SK-N-SH (cell line): ENCODE measurements around the gene ARAF. TPM values are rescaled to one million over a fixed set of nuclear protein-coding genes. Genes with fewer than 3 reads are reported as not detected.

Source experiments
- CTCF ChIA-PET: fragments of 300-600, 350-600 bp; formaldehyde crosslinking; extraction: SDS; loops from one replicate; lab custom pipeline; 2021; lab: Yijun Ruan, JAX
- POLR2A ChIA-PET: fragments of 350-600 bp; sonication (Branson Sonifier 250); formaldehyde crosslinking; extraction: SDS; loops from one replicate; lab custom pipeline; 2020; ENCODE audit warnings: antibody characterized with exemption, inconsistent platforms; lab: Yijun Ruan, JAX
- DNase-seq: peaks from one replicate; pipeline ENCODE4 v3.0.0; 2012
- H2AFZ ChIP-seq: fragments of 200-600 bp; sonication (generic); 2 replicates; pipeline ENCODE4 v1.8.1; 2016; ENCODE audit warnings: antibody characterized with exemption, mild to moderate bottlenecking, low read depth
- H3F3A ChIP-seq: fragments of 200-600 bp; sonication (generic); replicated peaks from 2 replicates; pipeline ENCODE3; 2016; ENCODE audit warnings: antibody characterized with exemption, mild to moderate bottlenecking; ENCODE audit not compliant: insufficient read depth
- H3K27ac ChIP-seq, 2 experiments: fragments of 200-500 bp in 1 of 2; fragments of 200-600 bp in 1 of 2; sonication (Bioruptor generic) in 1 of 2; sonication (generic), shearing (Covaris generic) in 1 of 2; 2 replicates each; pipeline versions ENCODE4 v1.5.1 to v1.6.1; 2014 to 2016; ENCODE audit warnings: low read depth in 2 of 2, inconsistent platforms in 1 of 2, low read length in 1 of 2, mild to moderate bottlenecking in 1 of 2, mixed read lengths in 1 of 2
- H3K27me3 ChIP-seq: fragments of 200-600 bp; sonication (generic), shearing (Covaris generic); 2 replicates; pipeline ENCODE4 v1.6.1; 2016; ENCODE audit warnings: mixed run types; ENCODE audit not compliant: insufficient read depth
- H3K36me3 ChIP-seq, 2 experiments: fragments of 200-500 bp in 1 of 2; fragments of 200-600 bp in 1 of 2; sonication (Bioruptor generic) in 1 of 2; sonication (generic) in 1 of 2; replicated peaks in 1 of 2; 2 replicates each; pipeline versions ENCODE3 to v1.5.1; 2014 to 2016; ENCODE audit warnings: low read length in 1 of 2, mild to moderate bottlenecking in 1 of 2; ENCODE audit not compliant: insufficient read depth in 2 of 2, control insufficient read depth in 1 of 2
- H3K4me1 ChIP-seq, 2 experiments: fragments of 200-500 bp in 1 of 2; fragments of 200-600 bp in 1 of 2; sonication (Bioruptor generic) in 1 of 2; sonication (generic), shearing (Covaris generic) in 1 of 2; 2 replicates each; pipeline versions ENCODE4 v1.5.1 to v1.6.1; 2014 to 2016; ENCODE audit warnings: low read depth in 1 of 2, low read length in 1 of 2, mixed run types in 1 of 2; ENCODE audit not compliant: insufficient read depth in 2 of 2, control insufficient read depth in 1 of 2
- H3K4me2 ChIP-seq: fragments of 200-600 bp; sonication (generic), shearing (Covaris generic); 2 replicates; pipeline ENCODE4 v1.6.1; 2017; ENCODE audit warnings: mixed run types
- H3K4me3 ChIP-seq, 2 experiments: fragments of 200-500 bp in 1 of 2; fragments of 200-600 bp in 1 of 2; sonication (Bioruptor generic) in 1 of 2; sonication (generic), shearing (Covaris generic) in 1 of 2; 2 replicates each; pipeline versions ENCODE4 v1.5.1 to v1.8.1; 2014 to 2016; ENCODE audit warnings: low read depth in 2 of 2, inconsistent platforms in 1 of 2, low read length in 1 of 2, mild to moderate bottlenecking in 1 of 2, mixed read lengths in 1 of 2, moderate library complexity in 1 of 2
- H3K79me2 ChIP-seq: fragments of 200-600 bp; sonication (generic); 2 replicates; pipeline ENCODE4 v1.8.1; 2017; ENCODE audit warnings: mild to moderate bottlenecking; ENCODE audit not compliant: insufficient read depth
- H3K9ac ChIP-seq: fragments of 200-600 bp; sonication (generic); 2 replicates; pipeline ENCODE4 v1.6.1; 2017; ENCODE audit warnings: mixed run types
- H3K9me2 ChIP-seq: fragments of 200-600 bp; sonication (generic); 2 replicates; pipeline ENCODE4 v1.6.1; 2017; ENCODE audit warnings: mixed run types
- H3K9me3 ChIP-seq: fragments of 200-600 bp; sonication (generic); 2 replicates; pipeline ENCODE4 v1.6.1; 2017; ENCODE audit warnings: mixed run types, mild to moderate bottlenecking, moderate library complexity
- H4K20me1 ChIP-seq: fragments of 200-600 bp; sonication (generic); 2 replicates; pipeline ENCODE4 v1.6.1; 2017; ENCODE audit warnings: mild to moderate bottlenecking, mixed run types; ENCODE audit not compliant: insufficient read depth
- EZH2phosphoT487 ChIP-seq: fragments of 200-600 bp; sonication (generic); IDR thresholded peaks from 2 replicates; pipeline ENCODE4 v1.6.1; 2017; ENCODE audit warnings: low read depth, mixed run types, mild to moderate bottlenecking, antibody characterized with exemption, moderate library complexity, borderline replicate concordance
- FOSL2 ChIP-seq: IDR thresholded peaks from 2 replicates; pipeline ENCODE4 v1.4.0; 2012; ENCODE audit warnings: low read depth, mild to moderate bottlenecking, moderate library complexity, borderline replicate concordance
- GABPA ChIP-seq: IDR thresholded peaks from 2 replicates; pipeline ENCODE4 v1.4.0; 2012; ENCODE audit warnings: low read depth, mild to moderate bottlenecking
- GATA2 ChIP-seq: sonication (generic); formaldehyde crosslinking; IDR thresholded peaks from 2 replicates; pipeline ENCODE4 v1.5.0; 2020; ENCODE audit warnings: mild to moderate bottlenecking, missing genetic modification reagents
- JUND ChIP-seq: IDR thresholded peaks from 2 replicates; pipeline ENCODE4 v1.4.0; 2012
- MEF2A ChIP-seq: IDR thresholded peaks from 2 replicates; pipeline ENCODE4 v1.4.0; 2012; ENCODE audit warnings: low read depth, borderline replicate concordance
- MXI1 ChIP-seq: IDR thresholded peaks from 2 replicates; pipeline ENCODE4 v1.6.1; 2012; ENCODE audit warnings: mild to moderate bottlenecking, low read depth, low read length, improper control_type of control experiment
- NFIC ChIP-seq: IDR thresholded peaks from 2 replicates; pipeline ENCODE4 v1.4.0; 2012; ENCODE audit warnings: borderline replicate concordance
- NRF1 ChIP-seq: IDR thresholded peaks from 2 replicates; pipeline ENCODE4 v1.6.1; 2012; ENCODE audit warnings: low read depth, mild to moderate bottlenecking, low read length
- POLR2AphosphoS5 ChIP-seq: IDR thresholded peaks from 2 replicates; pipeline ENCODE4 v1.6.1; 2012; ENCODE audit warnings: low read depth, low read length
- RFX5 ChIP-seq: IDR thresholded peaks from 2 replicates; pipeline ENCODE4 v1.6.1; 2012; ENCODE audit warnings: mild to moderate bottlenecking, improper control_type of control experiment, low read length
- RXRA ChIP-seq: IDR thresholded peaks from 2 replicates; pipeline ENCODE4 v1.4.0; 2012; ENCODE audit warnings: low read depth, mild to moderate bottlenecking, borderline replicate concordance
- SIN3A ChIP-seq: IDR thresholded peaks from 2 replicates; pipeline ENCODE4 v1.6.1; 2012; ENCODE audit warnings: low read depth, mild to moderate bottlenecking, low read length, moderate library complexity, borderline replicate concordance
- TCF12 ChIP-seq: IDR thresholded peaks from 2 replicates; pipeline ENCODE4 v1.4.0; 2012
- TEAD4 ChIP-seq: IDR thresholded peaks from 2 replicates; pipeline ENCODE4 v1.4.0; 2012; ENCODE audit warnings: mild to moderate bottlenecking, borderline replicate concordance; ENCODE audit not compliant: insufficient read depth
- WGBS: methylation state at CpG from one replicate; pipeline ENCODE4 v1.1.6; 2017; ENCODE audit warnings: low lambda C conversion rate; 5-methylcytosine and 5-hydroxymethylcytosine counted together
- polyA plus RNA-seq, 3 experiments: library from polyadenylated mRNA; depleted of rRNA; stranded (reverse); fragments of >200 nt; gene quantifications; 2 replicates each; pipeline ENCODE4 v1.2.3, GENCODE V29; 2012
- TF ChIP-seq, protein P1 (sequence below): IDR thresholded peaks from 2 replicates; pipeline ENCODE4 v1.4.0; 2012; ENCODE audit warnings: low read depth, borderline replicate concordance
- TF ChIP-seq, protein P2 (sequence below): fragments of 200-600 bp; sonication (generic); IDR thresholded peaks from 2 replicates; pipeline ENCODE4 v1.6.1; 2017; ENCODE audit warnings: antibody characterized with exemption, mild to moderate bottlenecking, moderate library complexity
- TF ChIP-seq, protein P3 (sequence below): IDR thresholded peaks from 2 replicates; pipeline ENCODE4 v1.6.1; 2012; ENCODE audit warnings: mild to moderate bottlenecking, low read depth, low read length, moderate library complexity

The ARAF gene
- polyA plus RNA-seq, 1 of the 3 experiments (the other 2 are of a cell fraction) = 48.6 TPM

DNA sequence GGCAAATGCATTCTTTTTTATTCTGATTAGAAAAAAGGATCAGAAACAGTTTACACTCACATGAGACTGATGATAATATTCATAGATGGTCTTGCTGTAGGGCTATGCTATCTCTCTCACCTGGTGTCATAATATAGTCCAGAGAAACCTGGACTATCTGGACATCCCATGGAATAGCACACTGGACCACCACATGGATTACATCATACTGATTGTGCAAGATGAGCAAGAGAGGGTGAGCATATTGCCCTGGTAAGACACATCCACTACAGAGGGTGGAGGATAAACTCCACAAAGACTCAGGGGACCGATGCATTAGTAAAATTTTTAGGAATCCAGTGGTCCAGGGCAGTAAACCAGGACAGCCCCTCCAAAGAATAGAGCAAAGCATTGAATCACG, 50.5 kb downstream of the ARAF start:
- 37% methylated on average over 2 of the region's 2 CpGs for WGBS
- H3K4me3 ChIP-seq = no peak overlapping the region
- H3K4me1 ChIP-seq = no peaks in the 10 kb centered on the region
- H3K9me3 ChIP-seq = no peaks in the 10 kb centered on the region
- no peaks in the 10 kb centered on the region for H4K20me1 ChIP-seq
- no peaks in the 10 kb centered on the region for H3F3A ChIP-seq
- no peaks in the 10 kb centered on the region for H3K9me2 ChIP-seq
- H3K27ac ChIP-seq = no peak overlapping the region
- H3K27me3 ChIP-seq = no peaks in the 10 kb centered on the region; the same call in 1 of the 2 replicates
- no peak overlapping the region for H2AFZ ChIP-seq
- CTCF ChIA-PET = no interaction called here
- H3K9ac ChIP-seq = no peak overlapping the region
- POLR2A ChIA-PET = interaction anchor here (0.9 to 1.8 kb wide), 2 partner anchors 11 to 29 kb away, joined by 3 to 5 read pairs; partner anchors contain the start of gene TIMP1
- no peak for DNase-seq
- no peaks in the 10 kb centered on the region for H3K36me3 ChIP-seq
- H3K4me2 ChIP-seq = no peak overlapping the region
- TF ChIP-seq, protein P1, sequence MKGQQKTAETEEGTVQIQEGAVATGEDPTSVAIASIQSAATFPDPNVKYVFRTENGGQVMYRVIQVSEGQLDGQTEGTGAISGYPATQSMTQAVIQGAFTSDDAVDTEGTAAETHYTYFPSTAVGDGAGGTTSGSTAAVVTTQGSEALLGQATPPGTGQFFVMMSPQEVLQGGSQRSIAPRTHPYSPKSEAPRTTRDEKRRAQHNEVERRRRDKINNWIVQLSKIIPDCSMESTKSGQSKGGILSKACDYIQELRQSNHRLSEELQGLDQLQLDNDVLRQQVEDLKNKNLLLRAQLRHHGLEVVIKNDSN = no peak
- TF ChIP-seq POLR2AphosphoS5 (no peak), RXRA (no peak), TEAD4 (no peak), GABPA (no peak), MXI1 (no peak)
- TF ChIP-seq, all 33 proteins: peak for 0
- H3K79me2 ChIP-seq = no peaks in the 10 kb centered on the region

DNA sequence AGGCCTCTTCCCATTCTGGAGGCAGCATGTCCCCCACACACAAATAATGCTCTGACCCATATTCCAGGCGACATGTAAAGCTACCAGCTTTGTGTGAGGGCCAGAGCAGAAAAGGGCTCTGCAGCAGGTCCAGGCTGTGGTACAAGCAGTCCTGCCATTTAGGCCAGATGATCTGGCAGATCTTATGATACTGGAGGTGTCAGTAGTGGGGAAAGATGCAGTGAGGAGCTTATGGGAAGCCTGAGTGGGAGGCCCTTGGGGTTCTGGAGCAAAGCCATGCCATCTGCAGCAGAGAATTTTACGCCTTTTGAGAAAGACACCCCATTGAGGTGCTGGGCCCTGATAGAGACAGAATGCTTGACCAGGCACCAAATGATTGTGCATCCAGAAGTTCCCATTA, 50.9 kb downstream of the ARAF start:
- no peak overlapping the region for H3K4me3 ChIP-seq
- H3K9ac ChIP-seq = no peak overlapping the region
- TF ChIP-seq MXI1 (no peak), GATA2 (CRISPR knock-in tag) (no peak), JUND (no peak), NRF1 (no peak), POLR2AphosphoS5 (no peak), TEAD4 (no peak), RXRA (no peak), TCF12 (no peak), EZH2phosphoT487 (no peak), NFIC (no peak), SIN3A (no peak), RFX5 (no peak), FOSL2 (no peak), GABPA (no peak), MEF2A (no peak)
- TF ChIP-seq, protein P2, sequence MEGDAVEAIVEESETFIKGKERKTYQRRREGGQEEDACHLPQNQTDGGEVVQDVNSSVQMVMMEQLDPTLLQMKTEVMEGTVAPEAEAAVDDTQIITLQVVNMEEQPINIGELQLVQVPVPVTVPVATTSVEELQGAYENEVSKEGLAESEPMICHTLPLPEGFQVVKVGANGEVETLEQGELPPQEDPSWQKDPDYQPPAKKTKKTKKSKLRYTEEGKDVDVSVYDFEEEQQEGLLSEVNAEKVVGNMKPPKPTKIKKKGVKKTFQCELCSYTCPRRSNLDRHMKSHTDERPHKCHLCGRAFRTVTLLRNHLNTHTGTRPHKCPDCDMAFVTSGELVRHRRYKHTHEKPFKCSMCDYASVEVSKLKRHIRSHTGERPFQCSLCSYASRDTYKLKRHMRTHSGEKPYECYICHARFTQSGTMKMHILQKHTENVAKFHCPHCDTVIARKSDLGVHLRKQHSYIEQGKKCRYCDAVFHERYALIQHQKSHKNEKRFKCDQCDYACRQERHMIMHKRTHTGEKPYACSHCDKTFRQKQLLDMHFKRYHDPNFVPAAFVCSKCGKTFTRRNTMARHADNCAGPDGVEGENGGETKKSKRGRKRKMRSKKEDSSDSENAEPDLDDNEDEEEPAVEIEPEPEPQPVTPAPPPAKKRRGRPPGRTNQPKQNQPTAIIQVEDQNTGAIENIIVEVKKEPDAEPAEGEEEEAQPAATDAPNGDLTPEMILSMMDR = no peak
- TF ChIP-seq, protein P3, sequence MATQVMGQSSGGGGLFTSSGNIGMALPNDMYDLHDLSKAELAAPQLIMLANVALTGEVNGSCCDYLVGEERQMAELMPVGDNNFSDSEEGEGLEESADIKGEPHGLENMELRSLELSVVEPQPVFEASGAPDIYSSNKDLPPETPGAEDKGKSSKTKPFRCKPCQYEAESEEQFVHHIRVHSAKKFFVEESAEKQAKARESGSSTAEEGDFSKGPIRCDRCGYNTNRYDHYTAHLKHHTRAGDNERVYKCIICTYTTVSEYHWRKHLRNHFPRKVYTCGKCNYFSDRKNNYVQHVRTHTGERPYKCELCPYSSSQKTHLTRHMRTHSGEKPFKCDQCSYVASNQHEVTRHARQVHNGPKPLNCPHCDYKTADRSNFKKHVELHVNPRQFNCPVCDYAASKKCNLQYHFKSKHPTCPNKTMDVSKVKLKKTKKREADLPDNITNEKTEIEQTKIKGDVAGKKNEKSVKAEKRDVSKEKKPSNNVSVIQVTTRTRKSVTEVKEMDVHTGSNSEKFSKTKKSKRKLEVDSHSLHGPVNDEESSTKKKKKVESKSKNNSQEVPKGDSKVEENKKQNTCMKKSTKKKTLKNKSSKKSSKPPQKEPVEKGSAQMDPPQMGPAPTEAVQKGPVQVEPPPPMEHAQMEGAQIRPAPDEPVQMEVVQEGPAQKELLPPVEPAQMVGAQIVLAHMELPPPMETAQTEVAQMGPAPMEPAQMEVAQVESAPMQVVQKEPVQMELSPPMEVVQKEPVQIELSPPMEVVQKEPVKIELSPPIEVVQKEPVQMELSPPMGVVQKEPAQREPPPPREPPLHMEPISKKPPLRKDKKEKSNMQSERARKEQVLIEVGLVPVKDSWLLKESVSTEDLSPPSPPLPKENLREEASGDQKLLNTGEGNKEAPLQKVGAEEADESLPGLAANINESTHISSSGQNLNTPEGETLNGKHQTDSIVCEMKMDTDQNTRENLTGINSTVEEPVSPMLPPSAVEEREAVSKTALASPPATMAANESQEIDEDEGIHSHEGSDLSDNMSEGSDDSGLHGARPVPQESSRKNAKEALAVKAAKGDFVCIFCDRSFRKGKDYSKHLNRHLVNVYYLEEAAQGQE = no peak
- no peak overlapping the region for H3K4me2 ChIP-seq
- H3K79me2 ChIP-seq = no peaks in the 10 kb centered on the region
- H3K27me3 ChIP-seq = no peaks in the 10 kb centered on the region; the same call in 1 of the 2 replicates
- ChIA-PET POLR2A (interaction anchor here (0.9 to 1.8 kb wide), 2 partner anchors 12 to 30 kb away, joined by 3 to 5 read pairs; partner anchors contain the start of gene TIMP1), CTCF (no interaction called here)
- H3K27ac ChIP-seq = no peak overlapping the region
- H3F3A ChIP-seq = no peaks in the 10 kb centered on the region
- no peaks in the 10 kb centered on the region for H3K9me3 ChIP-seq
- no peaks in the 10 kb centered on the region for H3K9me2 ChIP-seq
- no peak overlapping the region for H2AFZ ChIP-seq
- H3K36me3 ChIP-seq = no peaks in the 10 kb centered on the region
- H3K4me1 ChIP-seq = no peaks in the 10 kb centered on the region
- WGBS = 47% methylated on average over 2 of the region's 2 CpGs
- H4K20me1 ChIP-seq = no peaks in the 10 kb centered on the region
- no peak for DNase-seq
